Vagina (tissue), 2 donors: ENCODE data around the gene APOBEC4. TPM values are rescaled to one million over a fixed set of nuclear protein-coding genes. Genes with fewer than 3 reads are reported as not detected.

Experiments
- DNase-seq, 2 donors: peaks; one replicate each; pipeline ENCODE4 v3.0.0-alpha.2; 2017; ENCODE audit errors: extremely low spot score in 2 of 2
- H3K27ac ChIP-seq: fragments of 200-600 bp; sonication (generic); one replicate; pipeline ENCODE4 v1.5.1; 2019
- H3K27me3 ChIP-seq: fragments of 200-600 bp; sonication (generic); one replicate; pipeline ENCODE4 v1.5.1; 2019
- H3K36me3 ChIP-seq, 2 donors: fragments of 200-600 bp; sonication (generic); one replicate each; pipeline ENCODE4 v1.5.1; 2017 to 2019
- H3K4me1 ChIP-seq: fragments of 200-600 bp; sonication (generic); one replicate; pipeline ENCODE4 v1.5.1; 2019
- H3K4me3 ChIP-seq, 2 donors: fragments of 200-600 bp; sonication (generic); 1 replicate in 1 of 2; 2 replicates in 1 of 2; pipeline ENCODE4 v1.5.1; 2016 to 2019
- H3K9me3 ChIP-seq: fragments of 200-600 bp; sonication (generic); one replicate; pipeline ENCODE4 v1.5.1; 2019
- CTCF ChIP-seq, 3 experiments: fragments of 450-650 bp in 2 of 3; fragments of 200-600 bp in 1 of 3; sonication (generic) in 1 of 3; IDR thresholded peaks; one replicate each; pipeline ENCODE4 v1.5.1; 2017 to 2019; ENCODE audit warnings: antibody characterized with exemption in 3 of 3, mild to moderate bottlenecking in 2 of 3, moderate library complexity in 2 of 3
- POLR2A ChIP-seq, 2 donors: fragments of 450-650 bp; IDR thresholded peaks; one replicate each; pipeline ENCODE4 v1.6.1; 2017; ENCODE audit warnings: antibody characterized with exemption in 2 of 2, mild to moderate bottlenecking in 2 of 2, moderate library complexity in 2 of 2
- POLR2AphosphoS5 ChIP-seq, 2 donors: sonication (generic); formaldehyde crosslinking; IDR thresholded peaks; one replicate each; pipeline ENCODE4 v1.9.0; 2017; ENCODE audit warnings: antibody characterized with exemption in 2 of 2, mild to moderate bottlenecking in 2 of 2, low read depth in 1 of 2; ENCODE audit not compliant: insufficient read depth in 1 of 2
- intact Hi-C: fragments of 100-400 bp; cut with DNase I; formaldehyde crosslinking; loops from one replicate; pipeline ENCODE4 v1.15.1; 2023
- total RNA-seq: library from RNA; depleted of rRNA; stranded (reverse); fragments of >200 nt; gene quantifications from one replicate; pipeline ENCODE4 v1.2.3, GENCODE V29; 2016

Gene APOBEC4
- total RNA-seq, 1 donor from 2014 or later: not detected

DNA sequence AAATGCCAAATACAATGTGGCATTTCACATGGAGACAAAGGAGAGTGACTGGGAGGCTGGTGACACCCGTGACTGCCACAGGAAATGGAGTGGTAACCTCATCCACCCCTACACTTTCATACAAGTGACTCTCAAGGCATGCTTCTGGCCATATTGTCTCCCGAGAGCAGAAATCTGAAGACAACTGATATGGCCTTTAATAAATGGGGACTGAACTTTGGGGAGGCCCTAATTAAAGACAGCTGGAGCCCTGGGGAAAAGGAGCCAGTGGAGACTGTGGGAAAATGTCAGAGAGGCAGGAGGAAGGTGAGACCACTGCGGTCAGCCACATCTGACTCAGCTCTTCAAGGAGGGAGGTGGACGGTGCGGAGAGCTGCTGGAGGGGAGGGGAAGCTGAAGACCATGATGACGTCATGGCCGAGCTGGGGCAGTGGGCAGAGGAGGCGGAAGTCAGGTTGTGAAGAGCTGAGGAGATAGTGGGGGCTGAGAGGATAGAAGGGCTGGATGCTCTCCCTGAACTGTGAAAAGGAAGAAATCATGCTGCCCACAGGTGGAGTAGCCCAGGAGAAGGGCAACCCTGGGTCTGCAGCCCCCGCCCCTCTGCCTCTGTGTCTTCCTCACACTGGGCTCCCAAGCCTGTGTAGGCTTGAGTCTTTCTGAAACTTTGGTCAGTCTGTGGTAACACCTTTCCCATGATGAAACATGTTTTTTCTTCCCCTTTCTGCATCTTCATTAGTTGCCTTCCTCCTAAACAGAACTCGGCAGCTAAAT is 48.9 kb downstream of the APOBEC4 start:
- H3K27me3 ChIP-seq: no peaks in the 10 kb centered on the region
- TF ChIP-seq POLR2A (IDR thresholded peaks at IDR 0.05) (no peak), CTCF (IDR thresholded peaks at IDR 0.05) (no peak), POLR2AphosphoS5 (IDR thresholded peaks at IDR 0.05; ENCODE audit: insufficient read depth in 1 of 2, low read depth in 1 of 2) (no peak)
- no peak overlapping the region for H3K4me3 ChIP-seq

GRCh38 chr1:183602510-183602909 is 50.6 kb downstream of the APOBEC4 start:
- TF ChIP-seq POLR2A (IDR thresholded peaks at IDR 0.05) (no peak), POLR2AphosphoS5 (IDR thresholded peaks at IDR 0.05; ENCODE audit: insufficient read depth in 1 of 2, low read depth in 1 of 2) (no peak), CTCF (IDR thresholded peaks at IDR 0.05) (no peak)
- Histone ChIP-seq H3K4me3 (no peak overlapping the region), H3K27me3 (no peaks in the 10 kb centered on the region), H3K4me1 (peaks cover 7% of the 10 kb centered on the region), H3K36me3 (no peaks in the 10 kb centered on the region), H3K9me3 (no peaks in the 10 kb centered on the region), H3K27ac (no peak overlapping the region)
- DNase-seq: no peak
- intact Hi-C loops: no loop called here

More for the DNA sequence above, 48.9 kb downstream of the APOBEC4 start:
- DNase-seq: no peak
- no peaks in the 10 kb centered on the region for H3K9me3 ChIP-seq
- intact Hi-C loops: no loop called here
- no peaks in the 10 kb centered on the region for H3K36me3 ChIP-seq
- no peak overlapping the region for H3K27ac ChIP-seq
- peaks cover 7% of the 10 kb centered on the region for H3K4me1 ChIP-seq

DNA sequence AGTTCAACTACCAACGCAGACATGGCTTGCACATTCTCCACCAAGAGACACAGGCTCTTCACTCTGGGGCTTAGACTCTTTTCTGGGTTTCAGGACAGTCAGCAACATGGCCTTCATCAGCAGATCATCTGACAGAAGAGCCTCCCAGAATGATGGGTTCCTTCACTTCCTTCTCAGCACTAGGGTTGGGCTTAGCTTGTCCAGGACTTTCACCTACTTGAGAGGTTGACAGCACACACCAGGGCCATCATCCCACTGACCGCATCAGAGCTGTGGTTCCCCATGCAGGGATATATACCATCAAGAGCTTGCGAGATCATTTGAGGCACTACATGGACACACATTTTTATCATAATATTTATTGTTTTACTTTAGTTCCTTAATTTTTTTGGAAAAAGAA is 52.5 kb downstream of the APOBEC4 start:
- H3K9me3 ChIP-seq: no peaks in the 10 kb centered on the region
- no peak overlapping the region for H3K4me3 ChIP-seq
- H3K27ac ChIP-seq: no peak overlapping the region

GRCh38 chr1:183600136-183600535 is 53.0 kb downstream of the APOBEC4 start:
- no peak for DNase-seq
- H3K36me3 ChIP-seq: no peaks in the 10 kb centered on the region
- intact Hi-C loops: no loop called here
- no peak overlapping the region for H3K4me3 ChIP-seq
- peaks cover 7% of the 10 kb centered on the region for H3K4me1 ChIP-seq
- no peaks in the 10 kb centered on the region for H3K9me3 ChIP-seq
- no peak overlapping the region for H3K27ac ChIP-seq
- no peaks in the 10 kb centered on the region for H3K27me3 ChIP-seq
- no peak for TF ChIP-seq CTCF (IDR thresholded peaks at IDR 0.05)
- TF ChIP-seq POLR2AphosphoS5 (IDR thresholded peaks at IDR 0.05; ENCODE audit: insufficient read depth in 1 of 2, low read depth in 1 of 2): peak in 1 of 2 donors; percentile 85

More for the DNA sequence above, 52.5 kb downstream of the APOBEC4 start:
- Histone ChIP-seq H3K4me1 (peaks cover 7% of the 10 kb centered on the region), H3K36me3 (no peaks in the 10 kb centered on the region), H3K27me3 (no peaks in the 10 kb centered on the region)
- intact Hi-C loops: no loop called here
- no peak for DNase-seq
- TF ChIP-seq POLR2AphosphoS5 (IDR thresholded peaks at IDR 0.05; ENCODE audit: insufficient read depth in 1 of 2, low read depth in 1 of 2) (no peak), POLR2A (IDR thresholded peaks at IDR 0.05) (no peak), CTCF (IDR thresholded peaks at IDR 0.05) (no peak)

DNA sequence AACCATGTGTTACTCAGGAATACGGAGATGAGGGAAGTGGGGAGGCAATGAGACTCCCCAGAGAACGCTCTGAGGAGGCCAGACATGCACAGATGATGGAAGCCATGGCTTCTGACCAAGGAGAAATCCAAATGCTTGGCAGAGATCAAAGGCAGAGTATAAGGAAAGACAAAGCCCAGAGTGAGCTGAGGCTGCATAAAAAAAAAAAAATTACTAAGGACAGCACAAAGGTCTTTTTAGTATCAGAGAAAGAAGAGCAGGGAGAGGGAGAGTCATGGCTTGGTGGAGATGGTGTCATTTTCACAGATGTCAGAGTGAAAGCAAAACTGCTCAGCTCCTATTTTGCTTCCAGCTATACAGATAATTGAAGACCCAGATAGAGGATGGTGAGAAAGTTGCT is 54.7 kb downstream of the APOBEC4 start:
- Histone ChIP-seq H3K4me3 (no peak overlapping the region), H3K27ac (peak overlapping the region; percentile 53), H3K4me1 (peaks cover 7% of the 10 kb centered on the region), H3K36me3 (no peaks in the 10 kb centered on the region), H3K27me3 (no peaks in the 10 kb centered on the region), H3K9me3 (no peaks in the 10 kb centered on the region)
- intact Hi-C loops: no loop called here
- no peak for DNase-seq
- TF ChIP-seq CTCF (IDR thresholded peaks at IDR 0.05): no peak
- TF ChIP-seq POLR2AphosphoS5 (IDR thresholded peaks at IDR 0.05; ENCODE audit: insufficient read depth in 1 of 2, low read depth in 1 of 2): no peak
